NCI-H146 treated with DMSO at 0.1 percent for 48 hours (cell line): Measurements from ENCODE around the gene SMIM35.
"Not testable (repeated sequence)": the region's sequence is repeated elsewhere in the genome, so short reads cannot be mapped to it uniquely, and the experiment has no call there.

Source experiments
- DNase-seq: peaks from one replicate; lab custom pipeline; 2025; ENCODE audit not compliant: unreplicated experiment; lab: John Stamatoyannopoulos, UW

SMIM35 gene

GRCh38 chr11:117992136-117992535, 94.6 kb downstream of the SMIM35 start:
- DNase-seq, result no peak

GRCh38 chr11:117989351-117990102, 97.2 kb downstream of the SMIM35 start:
- no peak for DNase-seq

- no peak for DNase-seq
These were observed 99.7 kb downstream of the SMIM35 start for GRCh38 chr11:117986981-117987574.

- DNase-seq, result peak; percentile 65
These were observed 100.5 kb downstream of the SMIM35 start, which contains the start of gene IL10RA for GRCh38 chr11:117985953-117986887. Gene IL10RA (plus strand): TSS chr11:117986394. CDS start chr11:117986468, 74 bp downstream.

- DNase-seq, result no peak
These were observed 102.3 kb downstream of the SMIM35 start for GRCh38 chr11:117984476-117984875.

- no peak for DNase-seq
These were observed 103.6 kb downstream of the SMIM35 start for GRCh38 chr11:117983163-117983475.

GRCh38 chr11:117980720-117981119, 106.0 kb downstream of the SMIM35 start:
- no peak for DNase-seq

- DNase-seq, result no peak
These were observed 106.5 kb downstream of the SMIM35 start for GRCh38 chr11:117980280-117980679.

- no peak for DNase-seq
These were observed 107.1 kb downstream of the SMIM35 start for GRCh38 chr11:117979481-117980211.

- DNase-seq, result no peak
These were observed 107.8 kb downstream of the SMIM35 start for GRCh38 chr11:117978991-117979390.

- DNase-seq, result not testable (repeated sequence)
These were observed 108.4 kb downstream of the SMIM35 start for GRCh38 chr11:117978291-117978910.

- DNase-seq, result not testable (repeated sequence)
These were observed 109.0 kb downstream of the SMIM35 start for GRCh38 chr11:117977612-117978264.

- no peak for DNase-seq
These were observed 109.7 kb downstream of the SMIM35 start for GRCh38 chr11:117977029-117977428.

GRCh38 chr11:117976445-117976844, 110.3 kb downstream of the SMIM35 start:
- DNase-seq, result no peak

GRCh38 chr11:117973503-117973860, 113.3 kb downstream of the SMIM35 start:
- DNase-seq, result no peak

- peak; percentile 48 for DNase-seq
These were observed 113.9 kb downstream of the SMIM35 start for GRCh38 chr11:117972629-117973502.

- no peak for DNase-seq
These were observed 114.7 kb downstream of the SMIM35 start for GRCh38 chr11:117972044-117972443.

GRCh38 chr11:117970400-117971024, 116.3 kb downstream of the SMIM35 start:
- no peak for DNase-seq
